Esophagus squamous epithelium (tissue), 5 donors: ENCODE measurements around the gene RABIF. TPM values are rescaled to one million over a fixed set of nuclear protein-coding genes. Genes with fewer than 3 reads are reported as not detected.

Source experiments
- DNase-seq: peaks from one replicate; lab custom pipeline; 2025; lab: John Stamatoyannopoulos, UW
- H3K27ac ChIP-seq, 4 donors: fragments of 200-600 bp; sonication (generic); one replicate each; pipeline ENCODE4 v1.5.1; 2016 to 2019; ENCODE audit warnings: mild to moderate bottlenecking in 1 of 4
- H3K27me3 ChIP-seq, 4 donors: fragments of 200-600 bp; sonication (generic); 1 replicate in 3 of 4; 2 replicates in 1 of 4; pipeline versions ENCODE4 v1.5.1 to v1.6.0; 2017 to 2021; ENCODE audit warnings: antibody characterized with exemption in 1 of 4
- H3K36me3 ChIP-seq, 3 donors: fragments of 200-600 bp; sonication (generic); one replicate each; pipeline ENCODE4 v1.5.1; 2016 to 2019
- H3K4me1 ChIP-seq, 3 donors: fragments of 200-600 bp; sonication (generic); one replicate each; pipeline ENCODE4 v1.5.1; 2017 to 2019
- H3K4me3 ChIP-seq, 4 donors: fragments of 200-600 bp; sonication (generic); 1 replicate in 3 of 4; 2 replicates in 1 of 4; pipeline ENCODE4 v1.5.1; 2016 to 2019; ENCODE audit warnings: mild to moderate bottlenecking in 2 of 4, moderate library complexity in 1 of 4
- H3K9me3 ChIP-seq, 3 donors: fragments of 200-600 bp; sonication (generic); one replicate each; pipeline ENCODE4 v1.5.1; 2016 to 2019
- CTCF ChIP-seq, 6 experiments: fragments of 450-650 bp in 4 of 6; fragments of 200-600 bp in 2 of 6; sonication (generic) in 2 of 6; IDR thresholded peaks; one replicate each; pipeline ENCODE4 v1.5.1; 2016 to 2019; ENCODE audit warnings: antibody characterized with exemption in 6 of 6, mild to moderate bottlenecking in 4 of 6, moderate library complexity in 4 of 6
- POLR2A ChIP-seq, 4 donors: fragments of 450-650 bp; IDR thresholded peaks; one replicate each; pipeline ENCODE4 v1.6.1; 2017; ENCODE audit warnings: antibody characterized with exemption in 4 of 4, mild to moderate bottlenecking in 4 of 4, moderate library complexity in 3 of 4
- WGBS, 2 donors: methylation state at CpG; one replicate each; pipeline ENCODE4 v1.1.5; 2018; 5-methylcytosine and 5-hydroxymethylcytosine counted together
- intact Hi-C: fragments of 100-400 bp; cut with DNase I; formaldehyde crosslinking; loops from one replicate; pipeline ENCODE4 v1.15.0; 2022
- total RNA-seq, 4 donors: library from RNA; depleted of rRNA; stranded (reverse); fragments of >200 nt; gene quantifications; one replicate each; pipeline ENCODE4 v1.1.0, GENCODE V29; 2016
- donor health status: DM: yes; HTN: yes; CAD: no.

The RABIF gene
- total RNA-seq, 4 donors from 2014 or later, result 4.9 to 10.4 (median 8.0) TPM

- intact Hi-C loops, result loop anchor here (10.0 kb wide), 1 partner anchor 98 kb away; no protein-coding TSS in a partner anchor
- 49 to 76% methylated on average over 5 to 11 of the region's 15 CpGs for WGBS, 2 donors
- DNase-seq, result no peak
- Histone ChIP-seq H3K4me1 (peaks cover 0 to 21% (median 0%) of the 10 kb centered on the region in 3 donors), H3K27me3 (no peaks in the 10 kb centered on the region), H3K9me3 (no peaks in the 10 kb centered on the region), H3K27ac (no peak overlapping the region), H3K4me3 (no peak overlapping the region), H3K36me3 (no peaks in the 10 kb centered on the region)
- TF ChIP-seq CTCF (IDR thresholded peaks at IDR 0.05) (peak in 5 of 6 experiments; percentile 37 to 70 (median 47)), POLR2A (IDR thresholded peaks at IDR 0.05) (no peak)
These were observed 36.6 kb downstream of the RABIF start for GRCh38 chr1:202852163-202852904.

- H3K4me1 ChIP-seq, result peaks cover 0 to 23% (median 0%) of the 10 kb centered on the region in 3 donors
- no peaks in the 10 kb centered on the region for H3K9me3 ChIP-seq
- 81 to 97% methylated on average over 4 to 6 of the region's 7 CpGs for WGBS, 2 donors
- no peaks in the 10 kb centered on the region for H3K27me3 ChIP-seq
- H3K4me3 ChIP-seq, result no peak overlapping the region
- H3K36me3 ChIP-seq, result no peaks in the 10 kb centered on the region
- intact Hi-C loops, result loop anchor here (10.0 kb wide), 1 partner anchor 96 kb away; no protein-coding TSS in a partner anchor
- no peak for DNase-seq
- TF ChIP-seq CTCF (IDR thresholded peaks at IDR 0.05) (no peak), POLR2A (IDR thresholded peaks at IDR 0.05) (no peak)
- H3K27ac ChIP-seq, result no peak overlapping the region
These were observed 38.2 kb downstream of the RABIF start for GRCh38 chr1:202850593-202851362.

GRCh38 chr1:202848191-202848542 is 40.8 kb downstream of the RABIF start:
- Histone ChIP-seq H3K27me3 (no peaks in the 10 kb centered on the region), H3K36me3 (no peaks in the 10 kb centered on the region), H3K27ac (no peak overlapping the region), H3K9me3 (no peaks in the 10 kb centered on the region), H3K4me3 (no peak overlapping the region), H3K4me1 (peaks cover 4 to 45% (median 12%) of the 10 kb centered on the region in 3 donors)
- intact Hi-C loops, result no loop called here
- TF ChIP-seq CTCF (IDR thresholded peaks at IDR 0.05), result no peak
- no peak for TF ChIP-seq POLR2A (IDR thresholded peaks at IDR 0.05)
- no peak for DNase-seq
- 0 to 30% methylated on average over 1 to 2 of the region's 2 CpGs for WGBS, 2 donors

GRCh38 chr1:202844935-202845334 is 44.0 kb downstream of the RABIF start:
- 80 to 83% methylated on average over 1 to 6 of the region's 6 CpGs for WGBS, 2 donors
- intact Hi-C loops, result no loop called here
- no peaks in the 10 kb centered on the region for H3K36me3 ChIP-seq
- no peak overlapping the region for H3K4me3 ChIP-seq
- H3K9me3 ChIP-seq, result no peaks in the 10 kb centered on the region
- no peak overlapping the region for H3K27ac ChIP-seq
- DNase-seq, result no peak
- no peaks in the 10 kb centered on the region for H3K27me3 ChIP-seq
- peaks cover 4 to 32% (median 12%) of the 10 kb centered on the region in 3 donors for H3K4me1 ChIP-seq
- TF ChIP-seq CTCF (IDR thresholded peaks at IDR 0.05) (no peak), POLR2A (IDR thresholded peaks at IDR 0.05) (no peak)

- DNase-seq, result no peak
- H3K4me3 ChIP-seq, result no peak overlapping the region
These were observed 44.7 kb downstream of the RABIF start for GRCh38 chr1:202844259-202844658.

More at GRCh38 chr1:202844259-202844658, 44.7 kb downstream of the RABIF start:
- WGBS, 2 donors, result 40 to 43% methylated on average over 4 of the region's 5 CpGs
- no peak overlapping the region for H3K27ac ChIP-seq
- H3K9me3 ChIP-seq, result no peaks in the 10 kb centered on the region
- no peaks in the 10 kb centered on the region for H3K27me3 ChIP-seq
- H3K36me3 ChIP-seq, result no peaks in the 10 kb centered on the region
- TF ChIP-seq POLR2A (IDR thresholded peaks at IDR 0.05) (no peak), CTCF (IDR thresholded peaks at IDR 0.05) (no peak)
- H3K4me1 ChIP-seq, result peaks cover 4 to 32% (median 12%) of the 10 kb centered on the region in 3 donors
- intact Hi-C loops, result no loop called here
